HFFc6 (cell line): ENCODE measurements around the gene ANP32E. TPM values are rescaled to one million over a fixed set of nuclear protein-coding genes. Genes with fewer than 3 reads are reported as not detected.
A peak's percentile ranks its signal among the peaks of the same experiment; 100 is the strongest.

Experiments used
- DNase-seq: peaks from one replicate; pipeline ENCODE4 v3.0.0-alpha.2; 2018
- H3K27ac Mint-ChIP-seq: 2 replicates; pipeline ENCODE4 v1.8.0; 2020; ENCODE audit warnings: mild to moderate bottlenecking, mixed read lengths
- H3K27me3 Mint-ChIP-seq: 2 replicates; pipeline ENCODE4 v1.8.0; 2021; ENCODE audit warnings: mild to moderate bottlenecking, moderate library complexity, mixed read lengths; ENCODE audit not compliant: insufficient read depth
- H3K36me3 Mint-ChIP-seq: 2 replicates; pipeline ENCODE4 v1.8.0; 2021; ENCODE audit warnings: low read depth, mixed read lengths
- H3K4me1 Mint-ChIP-seq: 2 replicates; pipeline ENCODE4 v1.8.0; 2020; ENCODE audit warnings: low read depth, mixed read lengths
- H3K4me3 Mint-ChIP-seq: 2 replicates; pipeline ENCODE4 v1.8.0; 2020; ENCODE audit warnings: mild to moderate bottlenecking, moderate library complexity, mixed read lengths
- H3K9me3 Mint-ChIP-seq: 2 replicates; pipeline ENCODE4 v1.8.0; 2020; ENCODE audit warnings: mild to moderate bottlenecking, mixed read lengths
- CTCF ChIP-seq: fragments of 200-600 bp; sonication (generic); IDR thresholded peaks from 2 replicates; pipeline ENCODE4 v1.5.0; 2021; ENCODE audit warnings: antibody characterized with exemption, mild to moderate bottlenecking
- total RNA-seq, 6 experiments: library from RNA; stranded (reverse); fragmentation: NEBNext Ultra II Directional; extraction: Animal tissue kit (Norgen Biotek cat#: 25700); gene quantifications; 2 replicates in 1 of 6; 3 replicates in 5 of 6; pipeline ENCODE4 v1.2.3, GENCODE V29; 2021

The ANP32E gene
- total RNA-seq, 6 experiments from 2014 or later = 33.9 to 67.3 (median 62.4) TPM

GRCh38 chr1:150268340-150268704 lies 32.4 kb upstream of the ANP32E start:
- H3K4me1 Mint-ChIP-seq = peaks cover 40% of the 10 kb centered on the region
- H3K36me3 Mint-ChIP-seq = peaks cover 29% of the 10 kb centered on the region
- peak overlapping the region; percentile 95 for H3K27ac Mint-ChIP-seq
- peak overlapping the region; percentile 92 for H3K4me3 Mint-ChIP-seq
- H3K27me3 Mint-ChIP-seq = peaks cover 3% of the 10 kb centered on the region
- TF ChIP-seq CTCF = no peak
- no peak for DNase-seq
- H3K9me3 Mint-ChIP-seq = no peaks in the 10 kb centered on the region

GRCh38 chr1:150267896-150268295 lies 32.0 kb upstream of the ANP32E start:
- Mint-ChIP-seq H3K27me3 (peaks cover 3% of the 10 kb centered on the region), H3K4me1 (peaks cover 35% of the 10 kb centered on the region), H3K9me3 (no peaks in the 10 kb centered on the region), H3K4me3 (peak overlapping the region; percentile 92), H3K27ac (peak overlapping the region; percentile 95), H3K36me3 (peaks cover 29% of the 10 kb centered on the region)
- no peak for TF ChIP-seq CTCF
- DNase-seq = peak; percentile 0

- peaks cover 5% of the 10 kb centered on the region for H3K27me3 Mint-ChIP-seq
- no peak overlapping the region for H3K4me3 Mint-ChIP-seq
- no peak overlapping the region for H3K27ac Mint-ChIP-seq
- no peaks in the 10 kb centered on the region for H3K9me3 Mint-ChIP-seq
- DNase-seq = no peak
- peaks cover 28% of the 10 kb centered on the region for H3K36me3 Mint-ChIP-seq
- TF ChIP-seq CTCF = no peak
- peaks cover 24% of the 10 kb centered on the region for H3K4me1 Mint-ChIP-seq
These were observed 27.6 kb upstream of the ANP32E start for GRCh38 chr1:150263549-150263948.

- Mint-ChIP-seq H3K4me3 (no peak overlapping the region), H3K4me1 (peaks cover 22% of the 10 kb centered on the region), H3K36me3 (peaks cover 19% of the 10 kb centered on the region), H3K27ac (no peak overlapping the region), H3K9me3 (no peaks in the 10 kb centered on the region), H3K27me3 (peaks cover 11% of the 10 kb centered on the region)
- no peak for TF ChIP-seq CTCF
- DNase-seq = no peak
These were observed 26.7 kb upstream of the ANP32E start for GRCh38 chr1:150262388-150263320.

- Mint-ChIP-seq H3K4me1 (peaks cover 24% of the 10 kb centered on the region), H3K9me3 (no peaks in the 10 kb centered on the region), H3K27ac (no peak overlapping the region), H3K36me3 (peaks cover 10% of the 10 kb centered on the region; the same call in 1 of the 2 replicates), H3K4me3 (no peak overlapping the region), H3K27me3 (peaks cover 16% of the 10 kb centered on the region)
- TF ChIP-seq CTCF = no peak
- DNase-seq = no peak
These were observed 25.5 kb upstream of the ANP32E start for GRCh38 chr1:150261367-150261766.
